IMR-90 (cell line): ENCODE measurements around the gene RNF40. TPM values are rescaled to one million over a fixed set of nuclear protein-coding genes. Genes with fewer than 3 reads are reported as not detected.

Experiments
- ATAC-seq: fragments of 200-7000 bp; cut with Tn5 transposase; 2 replicates; pipeline ENCODE4 v1.9.1; 2020; ENCODE audit warnings: low read depth, mild to moderate bottlenecking, moderate library complexity
- BruUV-seq: library from RNA; stranded (reverse); fragments of 400-500 nt; replicated peaks from 2 replicates; lab custom pipeline; 2021; lab: Mats Ljungman, UMichigan
- CTCF ChIA-PET: fragments of 300-600 bp; formaldehyde crosslinking; extraction: SDS; loops from one replicate; lab custom pipeline; 2021; ENCODE audit warnings: antibody characterized with exemption; lab: Yijun Ruan, JAX
- POLR2A ChIA-PET: fragments of 300-600 bp; sonication (Branson Sonifier 250); formaldehyde crosslinking; loops from one replicate; lab custom pipeline; 2022; ENCODE audit warnings: antibody characterized with exemption; ENCODE audit not compliant: unreplicated experiment; lab: Charles Lee
- DNase-seq: peaks from one replicate; pipeline ENCODE4 v3.0.0; 2013
- H2AFZ ChIP-seq: replicated peaks from 2 replicates; pipeline ENCODE3; 2013; ENCODE audit warnings: low read length, mild to moderate bottlenecking; ENCODE audit not compliant: poor library complexity
- H2AK5ac ChIP-seq: 2 replicates; pipeline ENCODE4 v1.6.1; 2013; ENCODE audit warnings: low read depth, low read length, inconsistent platforms
- H2AK9ac ChIP-seq: replicated peaks from 2 replicates; pipeline ENCODE3; 2013; ENCODE audit warnings: mild to moderate bottlenecking, low read depth, low read length, moderate library complexity; ENCODE audit not compliant: poor library complexity
- H2BK120ac ChIP-seq: 2 replicates; pipeline ENCODE4 v1.6.1; 2013; ENCODE audit warnings: low read depth, low read length, inconsistent platforms
- H2BK15ac ChIP-seq: 3 replicates; pipeline ENCODE4 v1.6.1; 2013; ENCODE audit warnings: low read depth, low read length, inconsistent platforms
- H2BK20ac ChIP-seq: 2 replicates; pipeline ENCODE4 v1.6.1; 2013; ENCODE audit warnings: low read depth, mild to moderate bottlenecking, inconsistent platforms, low read length, moderate library complexity
- H2BK5ac ChIP-seq: 2 replicates; pipeline ENCODE4 v1.6.1; 2013; ENCODE audit warnings: mild to moderate bottlenecking, low read depth, low read length, inconsistent platforms; ENCODE audit not compliant: poor library complexity, severe bottlenecking
- H3K14ac ChIP-seq: replicated peaks from 2 replicates; pipeline ENCODE4 v1.6.1; 2013; ENCODE audit warnings: low read depth, low read length, inconsistent platforms
- H3K18ac ChIP-seq: 2 replicates; pipeline ENCODE4 v1.6.1; 2013; ENCODE audit warnings: low read depth, low read length, control low read depth
- H3K23ac ChIP-seq: 2 replicates; pipeline ENCODE4 v1.6.1; 2013; ENCODE audit warnings: low read depth, low read length, inconsistent platforms
- H3K27ac ChIP-seq: 2 replicates; pipeline ENCODE4 v1.5.1; 2013; ENCODE audit warnings: mild to moderate bottlenecking, control low read depth, low read length; ENCODE audit not compliant: insufficient read depth
- H3K27me3 ChIP-seq: 2 replicates; pipeline ENCODE4 v1.6.1; 2013; ENCODE audit warnings: low read length; ENCODE audit not compliant: control insufficient read depth, insufficient read depth
- H3K36me3 ChIP-seq: 2 replicates; pipeline ENCODE4 v1.6.1; 2013; ENCODE audit warnings: low read length, mixed read lengths; ENCODE audit not compliant: control insufficient read depth, insufficient read depth
- H3K4ac ChIP-seq: 2 replicates; pipeline ENCODE4 v1.6.1; 2013; ENCODE audit warnings: low read depth, low read length, inconsistent platforms
- H3K4me1 ChIP-seq: 2 replicates; pipeline ENCODE4 v1.6.1; 2013; ENCODE audit warnings: low read length, mixed read lengths; ENCODE audit not compliant: control insufficient read depth, insufficient read depth
- H3K4me2 ChIP-seq: 2 replicates; pipeline ENCODE4 v1.6.1; 2013; ENCODE audit warnings: low read depth, mild to moderate bottlenecking, control low read depth, low read length, moderate library complexity
- H3K4me3 ChIP-seq: 2 replicates; pipeline ENCODE4 v1.5.1; 2013; ENCODE audit warnings: low read depth, mild to moderate bottlenecking, control low read depth, low read length, moderate library complexity; ENCODE audit not compliant: insufficient read depth
- H3K56ac ChIP-seq: 2 replicates; pipeline ENCODE4 v1.6.1; 2013; ENCODE audit warnings: low read length, inconsistent platforms; ENCODE audit not compliant: insufficient read depth; ENCODE audit errors: extremely low read depth
- H3K79me1 ChIP-seq, 2 experiments: 2 replicates each; pipeline ENCODE4 v1.6.1; 2013; ENCODE audit warnings: low read length in 2 of 2, inconsistent platforms in 1 of 2, low read depth in 1 of 2
- H3K9ac ChIP-seq: 2 replicates; pipeline ENCODE4 v1.6.1; 2013; ENCODE audit warnings: low read depth, low read length, control low read depth
- H3K9me1 ChIP-seq: 2 replicates; pipeline ENCODE4 v1.6.1; 2013; ENCODE audit warnings: low read length, inconsistent platforms; ENCODE audit not compliant: insufficient read depth
- H3K9me3 ChIP-seq: 2 replicates; pipeline ENCODE4 v1.6.1; 2013; ENCODE audit warnings: low read length; ENCODE audit not compliant: control insufficient read depth, insufficient read depth
- H4K20me1 ChIP-seq: 2 replicates; pipeline ENCODE4 v1.6.1; 2013; ENCODE audit warnings: low read length, inconsistent platforms; ENCODE audit not compliant: insufficient read depth
- H4K5ac ChIP-seq: 2 replicates; pipeline ENCODE4 v1.6.1; 2013; ENCODE audit warnings: mild to moderate bottlenecking, low read depth, low read length, control low read depth
- H4K8ac ChIP-seq, 2 experiments: 2 replicates each; pipeline ENCODE4 v1.6.1; 2013; ENCODE audit warnings: low read depth in 2 of 2, low read length in 2 of 2, control low read depth in 1 of 2, inconsistent platforms in 1 of 2
- H4K91ac ChIP-seq: 2 replicates; pipeline ENCODE4 v1.6.1; 2013; ENCODE audit warnings: low read depth, low read length, inconsistent platforms; ENCODE audit not compliant: insufficient read depth
- FOS ChIP-seq: fragments of 150-350 bp; IDR thresholded peaks from 2 replicates; pipeline ENCODE4 v1.6.1; 2016; ENCODE audit warnings: low read depth, low read length
- MAZ ChIP-seq: IDR thresholded peaks from 2 replicates; pipeline ENCODE4 v1.6.1; 2012; ENCODE audit warnings: low read depth, mild to moderate bottlenecking, low read length, improper control_type of control experiment, moderate library complexity, borderline replicate concordance
- MXI1 ChIP-seq: IDR thresholded peaks from 2 replicates; pipeline ENCODE4 v1.6.1; 2012; ENCODE audit warnings: low read depth, mild to moderate bottlenecking, low read length, moderate library complexity, borderline replicate concordance
- RAD21 ChIP-seq: IDR thresholded peaks from 2 replicates; pipeline ENCODE4 v1.6.1; 2012; ENCODE audit warnings: low read length, improper control_type of control experiment
- WGBS, 2 experiments: methylation state at CpG; one replicate each; pipeline versions ENCODE4 v1.1.5 to v1.1.7; 2013; ENCODE audit warnings: missing lambda C conversion rate in 2 of 2; ENCODE audit not compliant: insufficient read length in 1 of 2; ENCODE audit errors: extremely low coverage in 2 of 2; 5-methylcytosine and 5-hydroxymethylcytosine counted together
- dilution Hi-C: fragments of 300-500 bp; cut with HindIII; formaldehyde crosslinking; loops from one replicate; pipeline ENCODE4 v1.14.3; 2018; ENCODE audit warnings: low sequenced_read_pairs; ENCODE audit not compliant: unreplicated experiment
- in situ Hi-C: fragments of 300-500 bp; cut with MboI; formaldehyde crosslinking; loops from 3 replicates; pipeline ENCODE4 v1.14.3; 2019; ENCODE audit warnings: low sequenced_read_pairs, inconsistent platforms, mixed read lengths
- intact Hi-C: fragments of 100-400 bp; cut with micrococcal nuclease; formaldehyde crosslinking; loops from 2 replicates; pipeline ENCODE4 v1.10.0; 2022
- polyA plus RNA-seq, 3 experiments: library from polyadenylated mRNA; depleted of rRNA; stranded (reverse); fragments of >200 nt; gene quantifications; 2 replicates each; pipeline ENCODE4 v1.2.3, GENCODE V29; 2012; ENCODE audit warnings: low replicate concordance in 1 of 3
- total RNA-seq: library from RNA; depleted of rRNA; stranded (reverse); fragments of >200 nt; gene quantifications from 2 replicates; pipeline ENCODE4 v1.2.3, GENCODE V29; 2012

The RNF40 gene
- total and polyA plus RNA-seq, 2 of the 4 experiments (the other 2 are of a cell fraction): 46.7 to 72.4 TPM

GRCh38 chr16:30762991-30763725 lies 1.0 kb downstream of the RNF40 start (continued):
- TF ChIP-seq MAZ (no peak), RAD21 (no peak)

DNA sequence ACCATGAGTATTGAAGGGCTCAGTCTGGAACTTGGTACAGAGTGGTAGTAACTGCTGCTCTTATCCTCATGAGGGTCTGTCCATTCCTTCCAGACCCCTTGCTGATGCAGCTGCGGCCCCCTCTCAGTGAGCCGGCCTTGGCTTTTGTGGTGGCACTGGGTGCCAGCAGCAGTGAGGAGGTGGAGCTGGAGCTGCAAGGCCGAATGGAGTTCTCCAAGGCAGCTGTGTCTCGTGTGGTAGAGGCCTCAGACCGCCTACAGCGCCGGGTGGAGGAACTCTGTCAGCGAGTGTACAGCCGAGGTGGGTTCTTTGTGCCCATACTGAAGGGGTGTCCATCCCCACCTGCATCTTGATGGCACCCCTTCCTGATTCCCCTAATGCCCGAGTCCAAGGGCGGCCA lies 2.0 kb downstream of the RNF40 start:
- no peak overlapping the region for H3K4me2 ChIP-seq
- no peak overlapping the region for H3K23ac ChIP-seq
- H4K20me1 ChIP-seq: peaks cover 17% of the 10 kb centered on the region
- ATAC-seq (no peak), DNase-seq (no peak)
- H3K4me3 ChIP-seq: no peak overlapping the region
- TF ChIP-seq FOS (no peak), MXI1 (no peak), RAD21 (no peak)
- H4K8ac ChIP-seq: no peak overlapping the region
- no peaks in the 10 kb centered on the region for H3K27me3 ChIP-seq
- H3K27ac ChIP-seq: no peak overlapping the region
- no peak overlapping the region for H4K91ac ChIP-seq
- 94% methylated on average over 3 of the region's 11 CpGs; no CpG with 5 or more reads in 1 of the 2 experiments for WGBS, 2 experiments
- no peak overlapping the region for H2AFZ ChIP-seq
- intact Hi-C loops (loop anchor here (5.0 kb wide), 1 partner anchor 158 kb away; the partner anchor contains the start of gene FBXL19), dilution Hi-C loops (no loop called here), in situ Hi-C loops (no loop called here)
- no peak overlapping the region for H2BK120ac ChIP-seq
- H3K14ac ChIP-seq: no peak overlapping the region
- H3K36me3 ChIP-seq: peaks cover 51% of the 10 kb centered on the region
- H3K79me1 ChIP-seq: peaks cover 20 to 59% of the 10 kb centered on the region in 2 experiments
- no peak overlapping the region for H3K9ac ChIP-seq
- CTCF ChIA-PET: no interaction called here
- BruUV-seq: no TSS peak
- no peak overlapping the region for H3K18ac ChIP-seq
- peaks cover 12% of the 10 kb centered on the region for H3K4me1 ChIP-seq
- no peak overlapping the region for H2AK5ac ChIP-seq
- POLR2A ChIA-PET: no interaction called here
- no peak overlapping the region for H2BK5ac ChIP-seq
- no peak overlapping the region for H2BK15ac ChIP-seq
- H3K4ac ChIP-seq: no peak overlapping the region
- H2BK20ac ChIP-seq: no peak overlapping the region
- no peak overlapping the region for H2AK9ac ChIP-seq
- 0 out of 2 replicates have a peak, but pooled peaks cover 4% of the 10 kb centered on the region for H3K9me1 ChIP-seq
- no peaks in the 10 kb centered on the region for H3K9me3 ChIP-seq
- H4K5ac ChIP-seq: no peak overlapping the region
- H3K56ac ChIP-seq: no peak overlapping the region
